ENCODE data around the gene CCDC157. TPM values are rescaled to one million over a fixed set of nuclear protein-coding genes. Genes with fewer than 3 reads are reported as not detected.

Gene CCDC157
- total RNA-seq, 1 donor from 2014 or later = 5.4 TPM

GRCh38 chr22:30357650-30358215 is 926 bp downstream of the CCDC157 start:
- DNase-seq = no peak

GRCh38 chr22:30358541-30358940 is 1.7 kb downstream of the CCDC157 start:
- DNase-seq = no peak

- DNase-seq = no peak
Observed at GRCh38 chr22:30361916-30362650, 5.3 kb downstream of the CCDC157 start.

GRCh38 chr22:30362651-30363281 is 6.0 kb downstream of the CCDC157 start:
- no peak for DNase-seq

- no peak for DNase-seq
Observed at GRCh38 chr22:30365891-30366290, 9.1 kb downstream of the CCDC157 start.

- DNase-seq = no peak
Observed at GRCh38 chr22:30368420-30368819, 11.6 kb downstream of the CCDC157 start.

- DNase-seq = peak; percentile 45
Observed at GRCh38 chr22:30370641-30371230, 13.9 kb downstream of the CCDC157 start.

GRCh38 chr22:30371321-30371720 is 14.5 kb downstream of the CCDC157 start:
- no peak for DNase-seq

GRCh38 chr22:30371981-30372380 is 15.2 kb downstream of the CCDC157 start:
- DNase-seq = no peak

- DNase-seq = no peak
Observed at GRCh38 chr22:30372915-30373314, 16.1 kb downstream of the CCDC157 start.

- no peak for DNase-seq
Observed at GRCh38 chr22:30373331-30374325, 16.8 kb downstream of the CCDC157 start.

GRCh38 chr22:30375312-30375849 is 18.6 kb downstream of the CCDC157 start:
- no peak for DNase-seq

GRCh38 chr22:30380011-30380410 is 23.2 kb downstream of the CCDC157 start:
- DNase-seq = no peak

- no peak for DNase-seq
Observed at GRCh38 chr22:30381264-30381663, 24.5 kb downstream of the CCDC157 start.

- DNase-seq = no peak
Observed at GRCh38 chr22:30382340-30382739, 25.5 kb downstream of the CCDC157 start.

- DNase-seq = no peak
Observed at GRCh38 chr22:30383061-30383460, 26.3 kb downstream of the CCDC157 start.

GRCh38 chr22:30385942-30386341 is 29.1 kb downstream of the CCDC157 start:
- DNase-seq = no peak

GRCh38 chr22:30386608-30386959 is 29.8 kb downstream of the CCDC157 start:
- no peak for DNase-seq

GRCh38 chr22:30386960-30387827 is 30.4 kb downstream of the CCDC157 start, which contains the start of gene RNF215:
TSS of gene RNF215 (minus strand) at chr22:30387411. CDS start at chr22:30387313, 98 bp downstream.
- peak; percentile 92 for DNase-seq

- DNase-seq = peak; percentile 42
Observed at GRCh38 chr22:30390974-30391691, 34.3 kb downstream of the CCDC157 start.
